ENCODE results near the gene STRIP1.

DNA sequence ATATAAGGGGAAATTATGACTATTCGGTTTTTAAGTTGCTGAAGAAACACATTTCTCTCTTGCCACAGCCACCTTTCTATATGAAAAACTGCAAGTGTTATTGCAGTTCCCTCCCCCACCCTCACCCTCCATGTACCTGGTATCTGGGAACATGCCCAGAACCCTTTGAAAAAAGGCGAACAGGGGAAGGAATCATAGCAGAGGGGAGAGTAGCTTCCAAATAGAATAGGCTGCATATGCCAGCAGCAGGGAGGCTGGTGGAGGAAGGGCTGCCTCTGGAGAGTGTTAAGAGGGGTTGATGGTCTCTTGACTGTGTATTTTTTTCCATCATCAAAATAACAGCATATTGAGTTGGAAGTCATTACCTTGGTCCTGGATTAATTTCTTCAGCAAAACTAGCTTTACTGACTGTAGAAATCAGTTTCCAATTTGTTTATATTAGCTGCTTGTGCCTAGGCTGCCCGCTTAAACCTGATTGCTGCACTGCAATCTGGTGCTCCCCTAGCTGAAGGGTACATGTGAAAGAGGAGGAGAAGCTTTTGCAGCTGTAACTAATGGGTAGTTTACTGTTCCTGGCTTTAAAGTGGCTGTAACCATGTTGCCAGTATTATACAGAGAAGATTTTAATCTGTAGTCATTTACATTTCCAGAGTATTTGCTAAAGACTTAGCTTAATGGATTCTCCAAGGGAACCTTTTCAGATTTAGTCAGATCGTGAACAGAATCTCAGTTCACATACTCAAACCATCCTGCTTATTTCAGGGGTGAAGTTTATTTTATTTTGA lies 27.2 kb upstream of the STRIP1 start:
- TF ChIP-seq, protein P1, sequence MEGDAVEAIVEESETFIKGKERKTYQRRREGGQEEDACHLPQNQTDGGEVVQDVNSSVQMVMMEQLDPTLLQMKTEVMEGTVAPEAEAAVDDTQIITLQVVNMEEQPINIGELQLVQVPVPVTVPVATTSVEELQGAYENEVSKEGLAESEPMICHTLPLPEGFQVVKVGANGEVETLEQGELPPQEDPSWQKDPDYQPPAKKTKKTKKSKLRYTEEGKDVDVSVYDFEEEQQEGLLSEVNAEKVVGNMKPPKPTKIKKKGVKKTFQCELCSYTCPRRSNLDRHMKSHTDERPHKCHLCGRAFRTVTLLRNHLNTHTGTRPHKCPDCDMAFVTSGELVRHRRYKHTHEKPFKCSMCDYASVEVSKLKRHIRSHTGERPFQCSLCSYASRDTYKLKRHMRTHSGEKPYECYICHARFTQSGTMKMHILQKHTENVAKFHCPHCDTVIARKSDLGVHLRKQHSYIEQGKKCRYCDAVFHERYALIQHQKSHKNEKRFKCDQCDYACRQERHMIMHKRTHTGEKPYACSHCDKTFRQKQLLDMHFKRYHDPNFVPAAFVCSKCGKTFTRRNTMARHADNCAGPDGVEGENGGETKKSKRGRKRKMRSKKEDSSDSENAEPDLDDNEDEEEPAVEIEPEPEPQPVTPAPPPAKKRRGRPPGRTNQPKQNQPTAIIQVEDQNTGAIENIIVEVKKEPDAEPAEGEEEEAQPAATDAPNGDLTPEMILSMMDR (IDR thresholded peaks at IDR 0.05), result no peak
- TF ChIP-seq POLR2A (IDR thresholded peaks at IDR 0.05), result no peak

All from uterus (tissue), 2 donors.